Ovary (tissue), 9 donors: ENCODE results near the gene HIRIP3. TPM values are rescaled to one million over a fixed set of nuclear protein-coding genes. Genes with fewer than 3 reads are reported as not detected.

ENCODE experiments used
- DNase-seq, 5 donors: peaks; one replicate each; pipeline ENCODE4 v3.0.0-alpha.2; 2019 to 2020
- H3K27ac ChIP-seq, 2 donors: fragments of 200-600 bp; one replicate each; pipeline versions ENCODE4 v1.5.1 to v1.8.0; 2019 to 2022
- H3K27me3 ChIP-seq: fragments of 200-600 bp; one replicate; pipeline ENCODE4 v1.8.0; 2022
- H3K36me3 ChIP-seq: fragments of 200-600 bp; sonication (generic); one replicate; pipeline ENCODE4 v1.5.1; 2019
- H3K4me1 ChIP-seq: one replicate; pipeline ENCODE4 v1.8.1; 2013; ENCODE audit warnings: mild to moderate bottlenecking, moderate library complexity; ENCODE audit not compliant: insufficient read depth
- H3K4me3 ChIP-seq: fragments of 200-600 bp; sonication (generic); one replicate; pipeline ENCODE4 v1.5.1; 2017
- H3K9me3 ChIP-seq, 2 donors: fragments of 200-600 bp in 1 of 2; sonication (generic) in 1 of 2; one replicate each; pipeline versions ENCODE4 v1.5.1 to v1.8.1; 2013 to 2019; ENCODE audit warnings: mild to moderate bottlenecking in 1 of 2, moderate library complexity in 1 of 2
- EP300 ChIP-seq: sonication (generic); formaldehyde crosslinking; IDR thresholded peaks from one replicate; pipeline ENCODE4 v1.6.1; 2017; ENCODE audit warnings: antibody characterized with exemption
- POLR2A ChIP-seq: fragments of 450-650 bp; IDR thresholded peaks from one replicate; pipeline ENCODE4 v1.6.1; 2017; ENCODE audit warnings: antibody characterized with exemption, mild to moderate bottlenecking, moderate library complexity
- WGBS, 3 donors: extraction: QIAGEN DNeasy Blood & Tissue Kit in 1 of 3; methylation state at CpG; one replicate each; pipeline versions ENCODE4 v1.1.5 to v1.1.7; 2013 to 2017; 5-methylcytosine and 5-hydroxymethylcytosine counted together
- intact Hi-C, 4 donors: fragments of 100-400 bp; cut with DNase I; formaldehyde crosslinking; loops; one replicate each; pipeline versions ENCODE4 v1.11.0 to v1.15.1; 2022 to 2023
- polyA plus RNA-seq, 2 donors: library from polyadenylated mRNA; stranded (reverse); fragments of 200-250 nt in 1 of 2; fragments of 350-450 nt in 1 of 2; fragmentation: Illumina TruSeq in 1 of 2; extraction: RNeasy Lipid Tissue Mini Kit (QIAGEN cat#74804) in 1 of 2; gene quantifications; one replicate each; pipeline ENCODE4 v1.2.3, GENCODE V29; 2013 to 2014
- total RNA-seq, 7 donors: library from RNA; depleted of rRNA in 2 of 7; stranded (reverse); fragments of >200 nt in 2 of 7; fragmentation: NEBNext Ultra II Directional in 3 of 7; extraction: Animal tissue kit (Norgen Biotek cat#: 25700) in 3 of 7; gene quantifications; one replicate each; pipeline versions ENCODE4 v1.1.0 to v1.2.4, GENCODE V29; 2016 to 2023
- TF ChIP-seq, protein P1 (sequence below), 3 donors: fragments of 450-650 bp in 2 of 3; fragments of 200-600 bp in 1 of 3; IDR thresholded peaks; one replicate each; pipeline versions ENCODE4 v1.5.1 to v1.8.0; 2016 to 2022; ENCODE audit warnings: antibody characterized with exemption in 3 of 3, mild to moderate bottlenecking in 1 of 3
- donor health status: DM: no; HTN: no; CAD: no; lungs with moderate emphysema.
- donor health status: DM: no; HTN: no; CAD: no.
- donor health status: Bipolar disorder and iron deficiency.
- donor health status: DM: yes; HTN: yes; CAD: no.
- donor health status: DM: no; HTN: no; CAD: no.
- donor health status: DM: yes; HTN: yes; CAD: no.

HIRIP3 gene
- total and polyA plus RNA-seq, 9 donors = 11.8 to 22.7 (median 17.1) TPM

DNA sequence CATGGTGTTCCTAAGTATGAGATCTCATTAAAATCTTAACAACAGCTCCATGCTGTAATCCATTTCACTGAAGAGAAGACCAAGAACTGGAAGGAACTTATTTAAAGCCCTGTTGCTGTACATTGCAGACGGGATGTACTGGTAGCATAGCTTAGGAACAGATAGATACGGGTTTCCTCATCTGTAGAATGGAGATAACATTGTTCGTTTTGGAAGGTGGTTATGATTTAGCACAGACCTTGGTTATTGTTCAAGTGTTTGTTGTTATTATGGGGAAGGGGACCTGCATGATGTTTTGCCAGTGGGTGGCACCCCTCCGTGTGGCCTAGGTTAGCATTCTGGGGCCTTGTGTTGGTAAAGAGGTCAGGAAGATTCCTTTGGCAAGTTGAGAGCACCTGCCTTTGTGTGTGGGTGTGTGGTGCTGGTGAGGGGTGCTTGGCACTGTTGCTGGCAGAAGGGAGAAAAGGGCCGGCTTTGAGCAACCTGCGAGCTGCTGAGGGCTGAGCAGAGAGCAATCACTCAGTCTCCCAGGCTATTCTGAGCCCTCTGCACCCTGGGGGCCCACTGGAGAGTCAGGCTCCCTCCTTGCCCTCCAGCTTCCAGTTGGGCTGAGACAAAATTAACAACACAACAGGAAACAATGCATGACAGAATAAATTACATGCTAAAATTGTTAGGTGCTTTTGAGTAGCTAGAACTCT is 19.5 kb downstream of the HIRIP3 start:
- no peaks in the 10 kb centered on the region for H3K36me3 ChIP-seq
- H3K27me3 ChIP-seq = no peaks in the 10 kb centered on the region
- peak in 2 of 5 donors; percentile 12 to 23 for DNase-seq
- WGBS, 3 donors = 9 to 14% (median 10%) methylated on average over 6 of the region's 6 CpGs
- TF ChIP-seq POLR2A = no peak
- TF ChIP-seq, protein P1, sequence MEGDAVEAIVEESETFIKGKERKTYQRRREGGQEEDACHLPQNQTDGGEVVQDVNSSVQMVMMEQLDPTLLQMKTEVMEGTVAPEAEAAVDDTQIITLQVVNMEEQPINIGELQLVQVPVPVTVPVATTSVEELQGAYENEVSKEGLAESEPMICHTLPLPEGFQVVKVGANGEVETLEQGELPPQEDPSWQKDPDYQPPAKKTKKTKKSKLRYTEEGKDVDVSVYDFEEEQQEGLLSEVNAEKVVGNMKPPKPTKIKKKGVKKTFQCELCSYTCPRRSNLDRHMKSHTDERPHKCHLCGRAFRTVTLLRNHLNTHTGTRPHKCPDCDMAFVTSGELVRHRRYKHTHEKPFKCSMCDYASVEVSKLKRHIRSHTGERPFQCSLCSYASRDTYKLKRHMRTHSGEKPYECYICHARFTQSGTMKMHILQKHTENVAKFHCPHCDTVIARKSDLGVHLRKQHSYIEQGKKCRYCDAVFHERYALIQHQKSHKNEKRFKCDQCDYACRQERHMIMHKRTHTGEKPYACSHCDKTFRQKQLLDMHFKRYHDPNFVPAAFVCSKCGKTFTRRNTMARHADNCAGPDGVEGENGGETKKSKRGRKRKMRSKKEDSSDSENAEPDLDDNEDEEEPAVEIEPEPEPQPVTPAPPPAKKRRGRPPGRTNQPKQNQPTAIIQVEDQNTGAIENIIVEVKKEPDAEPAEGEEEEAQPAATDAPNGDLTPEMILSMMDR (IDR thresholded peaks at IDR 0.05) = no peak
- TF ChIP-seq EP300 = no peak
- H3K4me1 ChIP-seq = peaks cover 13% of the 10 kb centered on the region
- intact Hi-C loops = no loop called here
- no peak overlapping the region for H3K27ac ChIP-seq
- peak overlapping the region; percentile 4 for H3K4me3 ChIP-seq
- H3K9me3 ChIP-seq = no peaks in the 10 kb centered on the region

DNA sequence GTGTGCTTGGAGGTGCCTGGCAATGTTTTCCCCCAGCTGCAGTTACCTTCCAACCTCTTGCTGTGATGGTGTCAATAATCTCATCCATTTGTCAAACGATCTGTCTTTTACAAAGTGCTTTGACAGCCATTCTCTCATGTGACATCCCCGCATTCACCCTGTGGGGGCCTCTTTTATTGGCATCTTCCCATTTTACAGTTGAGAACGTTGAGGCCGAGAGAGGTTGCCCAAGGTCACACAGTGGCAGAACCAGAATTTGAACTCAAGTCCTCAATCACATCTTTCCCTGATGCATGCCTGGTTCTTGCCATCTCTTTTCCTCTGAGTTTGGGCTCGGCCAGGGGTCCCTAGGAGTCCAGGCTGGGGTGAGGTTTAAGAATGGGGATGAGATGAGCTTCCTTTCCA is 20.3 kb downstream of the HIRIP3 start:
- Histone ChIP-seq H3K4me1 (peaks cover 13% of the 10 kb centered on the region), H3K27ac (peak overlapping the region in 1 of 2 donors; percentile 7), H3K4me3 (peak overlapping the region; percentile 87), H3K9me3 (no peaks in the 10 kb centered on the region), H3K36me3 (no peaks in the 10 kb centered on the region), H3K27me3 (no peaks in the 10 kb centered on the region)
- TF ChIP-seq, protein P1 (IDR thresholded peaks at IDR 0.05) = no peak
- TF ChIP-seq POLR2A (no peak), EP300 (no peak)
- intact Hi-C loops = no loop called here
- WGBS, 3 donors = 27 to 35% (median 35%) methylated on average over 5 of the region's 5 CpGs
- DNase-seq = peak in 1 of 5 donors; percentile 20

DNA sequence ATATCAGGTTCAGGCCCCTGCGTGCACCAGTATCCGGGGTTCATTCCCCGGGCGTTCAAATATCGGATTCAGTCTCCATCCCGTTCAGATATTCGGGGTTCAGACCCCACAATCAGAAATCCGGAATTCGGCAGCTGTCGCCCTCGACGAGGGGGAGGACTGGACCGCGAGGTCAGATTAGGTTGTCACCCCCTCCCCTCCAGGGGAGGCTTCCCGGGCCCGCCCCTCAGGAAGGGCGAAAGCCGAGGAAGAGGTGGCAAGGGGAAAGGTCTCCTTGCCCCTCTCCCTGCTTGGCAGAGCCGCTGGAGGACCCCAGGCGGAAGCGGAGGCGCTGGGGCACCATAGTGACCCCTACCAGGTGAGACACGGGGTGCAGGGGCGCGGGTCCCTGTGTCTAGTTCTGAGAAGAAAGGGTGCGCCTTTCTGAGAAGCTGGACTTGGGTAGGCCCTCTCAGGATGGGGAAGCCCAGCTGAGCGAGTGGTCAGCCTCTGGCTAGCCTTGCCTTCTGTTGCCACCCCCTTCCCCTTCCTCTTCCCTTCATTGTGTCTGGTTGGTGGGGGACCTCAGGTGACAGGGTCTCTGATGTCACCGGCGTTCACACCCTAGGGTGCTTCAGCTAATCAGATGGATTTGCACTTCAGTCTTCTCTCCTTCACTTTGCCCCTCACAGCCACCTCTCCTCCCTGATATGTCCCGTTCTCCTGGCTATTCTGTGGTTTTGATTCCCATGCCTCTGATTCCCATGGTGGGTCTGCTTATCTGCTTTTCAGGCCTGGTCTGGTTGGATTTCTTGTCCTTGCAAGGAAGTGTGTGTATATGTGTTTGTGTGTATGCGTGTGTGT is 20.9 kb downstream of the HIRIP3 start:
- TF ChIP-seq POLR2A = no peak
- Histone ChIP-seq H3K4me3 (peak overlapping the region; percentile 87), H3K9me3 (no peaks in the 10 kb centered on the region), H3K4me1 (peaks cover 13% of the 10 kb centered on the region), H3K36me3 (no peaks in the 10 kb centered on the region), H3K27me3 (no peaks in the 10 kb centered on the region), H3K27ac (peak overlapping the region; percentile 82 to 86)
- intact Hi-C loops = no loop called here
- WGBS, 3 donors = 1 to 2% (median 1%) methylated on average over 29 to 31 of the region's 31 CpGs
- peak in 2 of 5 donors; percentile 52 to 57 for DNase-seq

DNA sequence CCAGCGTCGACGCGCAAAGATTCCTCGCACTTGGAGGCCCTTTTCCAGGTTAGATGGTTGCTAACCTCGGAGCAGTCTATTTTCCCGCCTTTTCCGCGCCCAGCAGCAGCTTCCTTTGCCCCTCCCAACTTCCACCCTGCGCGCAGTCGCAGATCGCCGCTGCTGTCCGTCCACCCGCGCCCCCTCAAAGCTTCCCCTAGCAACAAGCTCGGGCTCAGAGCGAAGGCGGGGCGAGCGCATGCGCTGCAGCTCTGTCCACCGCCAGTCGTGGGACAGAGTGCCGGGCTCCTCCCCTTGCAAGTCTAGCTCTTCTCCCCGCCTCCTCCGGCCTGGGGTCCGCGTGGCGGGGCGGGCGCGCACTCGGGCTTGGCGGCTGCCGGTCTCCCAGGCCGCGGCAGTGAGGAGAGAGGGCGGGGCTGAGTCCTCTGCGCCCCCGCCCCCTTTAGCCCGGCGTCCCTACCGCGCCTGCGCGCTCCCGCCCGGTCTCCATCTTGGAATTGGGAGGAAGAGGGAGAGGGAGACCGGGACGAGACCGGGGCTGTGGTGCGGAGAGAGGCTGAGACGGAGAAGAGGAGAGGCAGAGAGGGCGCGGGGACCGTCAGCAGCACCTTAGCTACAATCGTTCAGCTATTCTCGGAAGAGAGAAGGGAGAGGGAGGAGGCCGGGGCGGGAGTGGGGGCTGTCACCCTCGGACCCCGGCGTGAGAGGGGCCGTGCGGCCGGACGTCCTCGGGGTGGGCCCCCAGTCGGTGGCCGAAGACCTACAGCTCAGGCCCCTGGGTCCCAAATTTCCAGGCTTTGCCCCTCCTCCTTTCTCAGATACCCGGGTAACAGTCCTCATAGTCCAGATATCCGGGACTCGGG is 21.8 kb downstream of the HIRIP3 start, which contains the start of gene TAOK2:
Gene TAOK2 (plus strand): TSS at position 485 of the 863 bp plus-strand sequence. CDS start 3,905 bp downstream, outside the sequence.
- WGBS, 3 donors = 2 to 3% (median 2%) methylated on average over 75 of the region's 75 CpGs
- H3K4me1 ChIP-seq = peaks cover 13% of the 10 kb centered on the region
- H3K27me3 ChIP-seq = no peaks in the 10 kb centered on the region
- H3K9me3 ChIP-seq = no peaks in the 10 kb centered on the region
- TF ChIP-seq, protein P1 (IDR thresholded peaks at IDR 0.05) = no peak
- TF ChIP-seq POLR2A (peak; percentile 90), EP300 (no peak)
- H3K36me3 ChIP-seq = no peaks in the 10 kb centered on the region
- H3K27ac ChIP-seq = peak within 1 kb of the TSS; percentile 82 to 86
- intact Hi-C loops = no loop called here
- peak within 1 kb of the TSS; percentile 87 for H3K4me3 ChIP-seq
- DNase-seq = peak; percentile 98 to 99 (median 99)
